Activated T-cell treated with anti-CD3 and anti-CD28 coated beads, Interleukin-2, amount 50 U/mL, for 72 hours (primary cell): ENCODE measurements around the gene TDRD7. TPM values are rescaled to one million over a fixed set of nuclear protein-coding genes. Genes with fewer than 3 reads are reported as not detected.
"Not testable (repeated sequence)": the region's sequence is repeated elsewhere in the genome, so short reads cannot be mapped to it uniquely, and the experiment has no call there.

Source experiments
- ATAC-seq, 2 donors: fragments of 150-1000 bp; cut with Tn5 transposase; replicated peaks in 1 of 2; 2 replicates each; pipeline ENCODE4 v1.10.0; 2021; ENCODE audit warnings: moderate library complexity in 2 of 2, mild to moderate bottlenecking in 1 of 2
- DNase-seq, 2 donors: peaks; one replicate each; pipeline ENCODE4 v3.0.0; 2021 to 2022; ENCODE audit warnings: mixed read lengths in 1 of 2
- H3K27ac Mint-ChIP-seq: one replicate; pipeline ENCODE4 v1.8.0; 2022; ENCODE audit warnings: mild to moderate bottlenecking, moderate library complexity, mixed read lengths
- H3K27me3 Mint-ChIP-seq: one replicate; pipeline ENCODE4 v1.8.0; 2022; ENCODE audit warnings: low read depth, mixed read lengths
- H3K36me3 Mint-ChIP-seq, 2 donors: one replicate each; pipeline ENCODE4 v1.8.0; 2022; ENCODE audit warnings: mixed read lengths in 2 of 2, mild to moderate bottlenecking in 1 of 2; ENCODE audit not compliant: insufficient read depth in 2 of 2
- H3K4me1 Mint-ChIP-seq: one replicate; pipeline ENCODE4 v1.8.0; 2022; ENCODE audit warnings: low read depth, mixed read lengths
- H3K4me3 Mint-ChIP-seq, 2 donors: one replicate each; pipeline ENCODE4 v1.8.0; 2022; ENCODE audit warnings: mild to moderate bottlenecking in 2 of 2, mixed read lengths in 2 of 2, moderate library complexity in 2 of 2
- H3K9me3 Mint-ChIP-seq, 2 donors: one replicate each; pipeline ENCODE4 v1.8.0; 2022; ENCODE audit warnings: mixed read lengths in 2 of 2
- total RNA-seq, 2 donors: library from RNA; stranded (reverse); gene quantifications; one replicate each; pipeline ENCODE4 v1.2.3, GENCODE V29; 2022

The TDRD7 gene
- total RNA-seq, 2 donors from 2014 or later = 6.7 to 10.1 TPM

GRCh38 chr9:97447001-97447400 lies 35.1 kb downstream of the TDRD7 start:
- no peaks in the 10 kb centered on the region for H3K36me3 Mint-ChIP-seq
- no peaks in the 10 kb centered on the region for H3K4me1 Mint-ChIP-seq
- H3K9me3 Mint-ChIP-seq = no peaks in the 10 kb centered on the region
- no peak overlapping the region for H3K27ac Mint-ChIP-seq
- no peaks in the 10 kb centered on the region for H3K27me3 Mint-ChIP-seq
- ATAC-seq (no peak), DNase-seq (no peak)
- H3K4me3 Mint-ChIP-seq = no peak overlapping the region

GRCh38 chr9:97453573-97453972 lies 41.7 kb downstream of the TDRD7 start:
- H3K27ac Mint-ChIP-seq, H3K9me3 Mint-ChIP-seq, DNase-seq, H3K4me3 Mint-ChIP-seq, ATAC-seq, H3K4me1 Mint-ChIP-seq, H3K36me3 Mint-ChIP-seq, H3K27me3 Mint-ChIP-seq: not testable (repeated sequence)

- H3K4me3 Mint-ChIP-seq, DNase-seq, H3K27me3 Mint-ChIP-seq, H3K27ac Mint-ChIP-seq, H3K9me3 Mint-ChIP-seq, H3K36me3 Mint-ChIP-seq, H3K4me1 Mint-ChIP-seq, ATAC-seq: not testable (repeated sequence)
Measured at GRCh38 chr9:97456841-97457240, 44.9 kb downstream of the TDRD7 start.

GRCh38 chr9:97459326-97459725 lies 47.4 kb downstream of the TDRD7 start:
- peaks cover 0 to 4% of the 10 kb centered on the region in 2 donors for H3K36me3 Mint-ChIP-seq
- DNase-seq (no peak), ATAC-seq (no peak)
- peaks cover 1 to 5% of the 10 kb centered on the region in 2 donors for H3K9me3 Mint-ChIP-seq
- no peak overlapping the region for H3K27ac Mint-ChIP-seq
- H3K4me3 Mint-ChIP-seq = no peak overlapping the region
- no peaks in the 10 kb centered on the region for H3K27me3 Mint-ChIP-seq
- no peaks in the 10 kb centered on the region for H3K4me1 Mint-ChIP-seq

- Mint-ChIP-seq H3K9me3 (no peaks in the 10 kb centered on the region), H3K4me3 (no peak overlapping the region), H3K36me3 (no peaks in the 10 kb centered on the region), H3K4me1 (no peaks in the 10 kb centered on the region), H3K27ac (no peak overlapping the region), H3K27me3 (no peaks in the 10 kb centered on the region)
- ATAC-seq (no peak), DNase-seq (no peak)
Measured at GRCh38 chr9:97462159-97462558, 50.3 kb downstream of the TDRD7 start.

GRCh38 chr9:97462914-97463313 lies 51.0 kb downstream of the TDRD7 start:
- Mint-ChIP-seq H3K36me3 (no peaks in the 10 kb centered on the region), H3K9me3 (no peaks in the 10 kb centered on the region), H3K27me3 (no peaks in the 10 kb centered on the region), H3K4me1 (no peaks in the 10 kb centered on the region), H3K4me3 (no peak overlapping the region), H3K27ac (no peak overlapping the region)
- ATAC-seq (no peak), DNase-seq (no peak)

GRCh38 chr9:97468658-97469448 lies 57.0 kb downstream of the TDRD7 start:
- peak; percentile 82 to 87 for ATAC-seq

GRCh38 chr9:97470076-97470475 lies 58.2 kb downstream of the TDRD7 start:
- no peaks in the 10 kb centered on the region for H3K27me3 Mint-ChIP-seq
- H3K27ac Mint-ChIP-seq = no peak overlapping the region
- no peaks in the 10 kb centered on the region for H3K4me1 Mint-ChIP-seq
- H3K36me3 Mint-ChIP-seq = no peaks in the 10 kb centered on the region
- DNase-seq (peak in 1 of 2 donors; percentile 2), ATAC-seq (no peak)
- H3K4me3 Mint-ChIP-seq = no peak overlapping the region
- H3K9me3 Mint-ChIP-seq = no peaks in the 10 kb centered on the region

More at GRCh38 chr9:97468658-97469448, 57.0 kb downstream of the TDRD7 start:
- Mint-ChIP-seq H3K4me1 (no peaks in the 10 kb centered on the region), H3K36me3 (no peaks in the 10 kb centered on the region), H3K4me3 (no peak overlapping the region), H3K27me3 (no peaks in the 10 kb centered on the region), H3K27ac (no peak overlapping the region), H3K9me3 (no peaks in the 10 kb centered on the region)
- DNase-seq = peak; percentile 50 to 53

- Mint-ChIP-seq H3K9me3 (no peaks in the 10 kb centered on the region), H3K27me3 (no peaks in the 10 kb centered on the region), H3K36me3 (no peaks in the 10 kb centered on the region), H3K4me3 (no peak overlapping the region), H3K4me1 (no peaks in the 10 kb centered on the region), H3K27ac (no peak overlapping the region)
- ATAC-seq = no peak
- DNase-seq = no peak
Measured at GRCh38 chr9:97473717-97474116, 61.8 kb downstream of the TDRD7 start.

GRCh38 chr9:97474372-97474925 lies 62.6 kb downstream of the TDRD7 start:
- Mint-ChIP-seq H3K27me3 (no peaks in the 10 kb centered on the region), H3K9me3 (no peaks in the 10 kb centered on the region), H3K36me3 (no peaks in the 10 kb centered on the region), H3K4me1 (no peaks in the 10 kb centered on the region), H3K4me3 (no peak overlapping the region), H3K27ac (no peak overlapping the region)
- DNase-seq = no peak
- ATAC-seq = no peak

GRCh38 chr9:97475059-97475458 lies 63.2 kb downstream of the TDRD7 start:
- no peak for DNase-seq
- Mint-ChIP-seq H3K27ac (no peak overlapping the region), H3K27me3 (no peaks in the 10 kb centered on the region), H3K4me1 (no peaks in the 10 kb centered on the region), H3K4me3 (no peak overlapping the region), H3K36me3 (no peaks in the 10 kb centered on the region), H3K9me3 (no peaks in the 10 kb centered on the region)
- no peak for ATAC-seq

- peaks cover 2 to 4% of the 10 kb centered on the region in 2 donors for H3K36me3 Mint-ChIP-seq
- DNase-seq (no peak), ATAC-seq (no peak)
- H3K4me1 Mint-ChIP-seq = no peaks in the 10 kb centered on the region
- no peak overlapping the region for H3K27ac Mint-ChIP-seq
- H3K9me3 Mint-ChIP-seq = no peaks in the 10 kb centered on the region
- H3K4me3 Mint-ChIP-seq = no peak overlapping the region
- no peaks in the 10 kb centered on the region for H3K27me3 Mint-ChIP-seq
Measured at GRCh38 chr9:97478301-97478981, 66.5 kb downstream of the TDRD7 start.

GRCh38 chr9:97479496-97480159 lies 67.7 kb downstream of the TDRD7 start:
- Mint-ChIP-seq H3K36me3 (peaks cover 2 to 4% of the 10 kb centered on the region in 2 donors), H3K9me3 (no peaks in the 10 kb centered on the region), H3K4me3 (no peak overlapping the region), H3K27me3 (no peaks in the 10 kb centered on the region), H3K27ac (no peak overlapping the region), H3K4me1 (no peaks in the 10 kb centered on the region)
- DNase-seq (no peak), ATAC-seq (no peak)
